Stimulated activated CD8-positive, alpha-beta memory T cell treated with anti-CD3 and anti-CD28 coated beads, Interleukin-7, amount 100 ng/mL, for 48 hours (primary cell): ENCODE measurements around the gene MECR.
"Not testable (repeated sequence)": the region's sequence is repeated elsewhere in the genome, so short reads cannot be mapped to it uniquely, and the experiment has no call there.

ENCODE experiments used
- DNase-seq, 2 donors: peaks; one replicate each; pipeline ENCODE4 v3.0.0-alpha.2; 2020; ENCODE audit warnings: low read depth in 1 of 2; ENCODE audit errors: extremely low read depth in 1 of 2

Gene MECR

GRCh38 chr1:29237129-29237821, 6.5 kb upstream of the MECR start:
- no peak for DNase-seq

GRCh38 chr1:29236712-29237128, 6.0 kb upstream of the MECR start:
- DNase-seq = no peak

- DNase-seq = peak; percentile 36 to 65
These were observed 5.4 kb upstream of the MECR start, which contains the start of gene PTPRU for GRCh38 chr1:29235955-29236711. Gene PTPRU, plus strand, starts transcription at chr1:29236522. Its CDS starts 123 bp downstream, at chr1:29236645.

- not testable (repeated sequence) for DNase-seq
These were observed 4.1 kb upstream of the MECR start for GRCh38 chr1:29234881-29235280.

- DNase-seq = no peak
These were observed 3.7 kb upstream of the MECR start for GRCh38 chr1:29234471-29234870.

- DNase-seq = no peak
These were observed 3.0 kb upstream of the MECR start for GRCh38 chr1:29233693-29234092.

GRCh38 chr1:29232387-29232786, 1.7 kb upstream of the MECR start:
- DNase-seq = no peak

GRCh38 chr1:29230204-29230552, 556 bp downstream of the MECR start:
- DNase-seq = no peak

GRCh38 chr1:29227511-29227910, 3.2 kb downstream of the MECR start:
- no peak for DNase-seq

GRCh38 chr1:29225361-29225760, 5.4 kb downstream of the MECR start:
- no peak for DNase-seq

- no peak for DNase-seq
These were observed 6.3 kb downstream of the MECR start for GRCh38 chr1:29224356-29224837.

GRCh38 chr1:29223521-29223920, 7.2 kb downstream of the MECR start:
- no peak for DNase-seq

GRCh38 chr1:29222686-29223085, 8.0 kb downstream of the MECR start:
- no peak for DNase-seq

GRCh38 chr1:29222260-29222659, 8.5 kb downstream of the MECR start:
- DNase-seq = not testable (repeated sequence)

GRCh38 chr1:29221296-29221695, 9.4 kb downstream of the MECR start:
- DNase-seq = no peak

GRCh38 chr1:29218223-29218622, 12.5 kb downstream of the MECR start:
- DNase-seq = no peak

GRCh38 chr1:29217633-29218032, 13.1 kb downstream of the MECR start:
- DNase-seq = no peak

- DNase-seq = no peak
These were observed 17.7 kb downstream of the MECR start for GRCh38 chr1:29213055-29213454.

- DNase-seq = no peak
These were observed 19.4 kb downstream of the MECR start for GRCh38 chr1:29211086-29212030.

GRCh38 chr1:29210278-29211085, 20.3 kb downstream of the MECR start:
- DNase-seq = no peak
